Hematopoietic multipotent progenitor cell treated with erythropoietin and hydrocortisone succinate and interleukin-3 and kit ligand, for 4 days (in vitro differentiated cells): ENCODE results near the gene VRK2.
A peak's percentile ranks its signal among the peaks of the same experiment; 100 is the strongest.
"Not testable (repeated sequence)": the region's sequence is repeated elsewhere in the genome, so short reads cannot be mapped to it uniquely, and the experiment has no call there.

ENCODE experiments used
- DNase-seq: peaks from one replicate; pipeline ENCODE4 v3.0.0-alpha.2; 2015

The VRK2 gene

DNA sequence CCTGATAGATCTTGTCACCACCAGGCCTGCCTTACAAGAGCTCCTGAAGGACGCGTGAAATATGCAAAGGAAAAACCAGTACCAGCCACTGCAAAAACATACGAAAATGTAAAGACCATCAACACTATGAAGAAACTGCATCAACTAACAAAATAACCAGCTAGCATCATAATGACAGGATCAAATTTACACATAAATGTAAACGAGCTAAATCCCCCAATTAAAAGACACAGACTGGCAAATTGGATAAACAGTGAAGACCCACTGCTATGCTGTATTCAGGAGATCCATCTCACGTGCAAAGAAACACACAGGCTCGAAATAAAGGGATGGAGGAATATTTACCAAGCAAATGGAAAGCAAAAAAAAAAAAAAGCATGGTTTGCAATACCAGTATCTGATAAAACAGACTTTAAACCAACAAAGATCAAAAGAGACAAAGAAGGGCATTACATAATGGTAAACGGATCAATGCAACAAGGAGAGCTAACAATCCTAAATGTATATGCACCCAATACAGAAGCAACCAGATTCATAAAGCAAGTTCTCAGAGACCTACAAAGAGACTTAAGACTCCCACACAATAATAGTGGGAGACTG, 123.8 kb downstream of the VRK2 start:
- not testable (repeated sequence) for DNase-seq

GRCh38 chr2:58171831-58172230, 125.2 kb downstream of the VRK2 start:
- not testable (repeated sequence) for DNase-seq

DNA sequence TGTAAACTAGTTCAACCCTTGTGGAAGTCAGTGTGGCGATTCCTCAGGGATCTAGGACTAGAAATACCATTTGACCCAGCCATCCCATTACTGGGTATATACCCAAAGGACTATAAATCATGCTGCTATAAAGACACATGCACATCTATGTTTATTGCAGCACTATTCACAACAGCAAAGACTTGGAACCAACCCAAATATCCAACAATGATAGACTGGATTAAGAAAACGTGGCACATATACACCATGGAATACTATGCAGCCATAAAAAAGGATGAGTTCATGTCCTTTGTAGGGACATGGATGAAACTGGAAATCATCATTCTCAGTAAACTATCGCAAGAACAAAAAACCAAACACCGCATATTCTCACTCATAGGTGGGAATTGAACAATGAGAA, 130.6 kb downstream of the VRK2 start:
- not testable (repeated sequence) for DNase-seq

GRCh38 chr2:58180175-58180574, 133.6 kb downstream of the VRK2 start:
- not testable (repeated sequence) for DNase-seq

DNA sequence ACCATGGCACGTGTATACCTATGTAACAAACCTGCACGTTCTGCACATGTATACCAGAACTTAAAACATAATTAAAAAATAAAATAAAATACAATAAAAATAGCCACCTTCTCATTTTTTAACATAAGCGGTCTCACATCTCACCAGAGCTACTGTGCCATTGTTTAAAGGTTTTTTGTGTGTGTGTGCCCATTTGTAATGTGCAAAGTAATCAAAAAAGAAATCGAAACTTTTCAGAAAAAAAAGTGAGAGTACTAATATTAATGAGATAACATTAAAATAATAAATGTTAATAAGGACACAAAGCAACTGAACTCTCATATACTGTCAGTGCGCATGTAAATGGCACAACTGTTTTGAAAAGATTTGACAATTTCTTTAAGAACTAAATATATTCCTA, 134.0 kb downstream of the VRK2 start:
- DNase-seq: no peak

GRCh38 chr2:58182527-58182926, 135.9 kb downstream of the VRK2 start:
- DNase-seq: no peak

DNA sequence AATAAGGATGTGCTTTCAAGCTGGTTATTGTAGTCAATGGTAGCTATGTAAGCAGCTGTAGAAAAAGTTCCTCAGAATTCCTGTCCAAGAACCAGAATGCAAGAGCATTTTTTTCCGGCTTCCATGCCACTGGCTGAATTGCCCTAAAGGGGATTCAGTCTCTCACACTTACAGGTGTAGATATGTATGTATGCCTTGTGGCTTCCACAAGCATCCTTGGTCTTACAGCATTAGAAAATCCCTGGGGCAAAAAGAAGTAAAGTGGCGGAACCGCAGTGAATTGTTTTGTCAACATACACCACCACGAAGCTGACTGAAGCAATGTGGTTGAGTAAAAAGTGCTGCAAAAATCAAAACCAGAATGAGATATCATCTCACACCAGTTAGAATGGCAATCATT, 139.9 kb downstream of the VRK2 start:
- DNase-seq: no peak

DNA sequence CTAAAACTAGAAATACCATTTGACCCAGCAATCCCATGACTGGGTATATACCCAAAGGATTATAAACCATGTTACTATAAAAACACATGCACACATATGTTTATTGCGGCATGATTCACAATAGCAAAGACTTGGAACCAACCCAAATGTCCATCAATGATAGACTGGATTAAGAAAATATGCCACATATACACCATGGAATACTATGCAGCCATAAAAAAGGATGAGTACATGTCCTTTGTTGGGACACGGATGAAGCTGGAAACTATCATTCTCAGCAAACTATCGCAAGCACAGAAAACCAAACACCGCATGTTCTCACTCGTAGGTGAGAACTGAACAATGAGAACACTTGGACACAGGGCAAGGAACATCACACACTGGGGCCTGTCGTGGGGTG, 140.4 kb downstream of the VRK2 start:
- DNase-seq: not testable (repeated sequence)

- peak; percentile 8 for DNase-seq
Observed at GRCh38 chr2:58194458-58194857, 147.9 kb downstream of the VRK2 start.

DNA sequence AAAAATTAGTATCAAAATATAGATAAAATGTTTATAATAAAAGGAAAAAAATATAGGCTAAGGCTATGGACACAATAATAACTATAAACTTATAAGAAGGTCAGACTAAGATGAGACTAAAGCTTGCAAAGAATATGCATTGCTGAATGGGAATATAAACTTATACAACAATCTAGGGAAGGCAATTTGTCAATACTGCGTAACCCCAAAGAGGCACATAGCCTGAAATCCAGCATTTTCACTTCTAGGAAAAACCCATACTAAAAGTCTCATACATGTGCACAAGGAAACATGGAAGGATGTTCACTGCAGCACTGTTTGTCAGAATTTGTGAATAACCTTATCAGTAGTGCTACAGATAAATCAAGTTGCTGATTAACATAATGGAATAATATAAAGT, 149.1 kb downstream of the VRK2 start:
- DNase-seq: no peak

- no peak for DNase-seq
Observed at GRCh38 chr2:58197894-58198293, 151.3 kb downstream of the VRK2 start.

- DNase-seq: no peak
Observed at GRCh38 chr2:58202404-58202803, 155.8 kb downstream of the VRK2 start.

- DNase-seq: no peak
Observed at GRCh38 chr2:58203018-58203417, 156.4 kb downstream of the VRK2 start.

DNA sequence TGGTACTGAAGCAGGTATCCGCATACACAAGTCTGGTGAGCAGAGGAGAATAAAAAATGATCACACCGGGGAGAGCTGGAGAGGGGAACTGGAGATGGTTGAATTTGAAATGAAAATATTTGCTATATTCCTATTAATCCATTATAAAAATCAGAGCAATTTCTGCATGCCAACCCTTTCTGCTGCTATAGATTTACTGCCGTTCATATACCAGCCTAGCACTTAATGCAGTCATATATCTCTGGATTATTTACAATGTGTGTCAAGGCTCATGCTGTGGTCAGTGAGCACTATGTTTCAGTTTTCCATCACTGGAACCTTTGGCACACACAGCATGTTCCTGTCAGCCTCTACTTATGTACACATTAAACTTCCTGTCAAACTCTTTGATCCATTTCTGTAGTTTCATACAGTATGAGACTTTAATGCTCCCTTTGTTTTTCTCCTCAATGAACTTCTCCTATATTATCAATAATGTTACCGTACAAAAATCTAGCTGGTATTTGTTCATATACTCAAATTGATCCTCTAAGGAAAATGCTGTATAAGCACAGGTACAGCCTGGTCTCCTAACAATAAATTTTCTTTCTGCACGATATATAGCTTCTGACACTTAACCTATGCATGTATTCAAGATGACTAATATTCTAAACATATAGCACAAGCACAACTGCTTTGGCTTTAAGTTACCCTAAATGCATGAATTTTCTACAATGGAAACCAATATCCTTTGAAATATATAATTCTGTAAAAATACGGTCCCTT, 157.8 kb downstream of the VRK2 start:
- DNase-seq: no peak

- DNase-seq: no peak
Observed at GRCh38 chr2:58206785-58207184, 160.2 kb downstream of the VRK2 start.

DNA sequence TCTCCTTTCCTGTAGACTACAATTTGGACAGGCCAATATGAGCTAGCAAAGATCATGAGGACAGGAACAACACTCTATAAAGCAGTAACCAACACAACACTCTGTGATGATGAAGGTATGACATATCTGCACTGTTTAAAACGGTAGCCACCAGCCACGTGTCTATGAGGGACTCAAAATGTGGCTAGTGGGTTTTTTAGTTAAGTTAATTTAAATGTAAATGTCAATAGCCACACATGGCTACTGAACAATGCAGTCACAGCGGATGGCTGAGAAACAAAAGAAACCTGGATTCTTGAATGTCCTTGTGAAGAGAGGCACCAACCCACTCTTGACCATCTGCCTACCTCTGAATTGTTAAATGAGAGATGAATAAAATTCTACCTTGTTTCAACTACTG, 160.6 kb downstream of the VRK2 start:
- no peak for DNase-seq
